ENCODE measurements around the gene SFXN4.

GRCh38 chr10:119129721-119130120, 35.8 kb downstream of the SFXN4 start:
- TF ChIP-seq, protein P1, sequence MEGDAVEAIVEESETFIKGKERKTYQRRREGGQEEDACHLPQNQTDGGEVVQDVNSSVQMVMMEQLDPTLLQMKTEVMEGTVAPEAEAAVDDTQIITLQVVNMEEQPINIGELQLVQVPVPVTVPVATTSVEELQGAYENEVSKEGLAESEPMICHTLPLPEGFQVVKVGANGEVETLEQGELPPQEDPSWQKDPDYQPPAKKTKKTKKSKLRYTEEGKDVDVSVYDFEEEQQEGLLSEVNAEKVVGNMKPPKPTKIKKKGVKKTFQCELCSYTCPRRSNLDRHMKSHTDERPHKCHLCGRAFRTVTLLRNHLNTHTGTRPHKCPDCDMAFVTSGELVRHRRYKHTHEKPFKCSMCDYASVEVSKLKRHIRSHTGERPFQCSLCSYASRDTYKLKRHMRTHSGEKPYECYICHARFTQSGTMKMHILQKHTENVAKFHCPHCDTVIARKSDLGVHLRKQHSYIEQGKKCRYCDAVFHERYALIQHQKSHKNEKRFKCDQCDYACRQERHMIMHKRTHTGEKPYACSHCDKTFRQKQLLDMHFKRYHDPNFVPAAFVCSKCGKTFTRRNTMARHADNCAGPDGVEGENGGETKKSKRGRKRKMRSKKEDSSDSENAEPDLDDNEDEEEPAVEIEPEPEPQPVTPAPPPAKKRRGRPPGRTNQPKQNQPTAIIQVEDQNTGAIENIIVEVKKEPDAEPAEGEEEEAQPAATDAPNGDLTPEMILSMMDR (IDR thresholded peaks at IDR 0.05), result no peak
- TF ChIP-seq POLR2A (IDR thresholded peaks at IDR 0.05), result no peak
